NCI-H2107 treated with DMSO at 0.1 percent for 48 hours (cell line): ENCODE measurements around the gene QSER1.
A peak's percentile ranks its signal among the peaks of the same experiment; 100 is the strongest.
"Not testable (repeated sequence)": the region's sequence is repeated elsewhere in the genome, so short reads cannot be mapped to it uniquely, and the experiment has no call there.

ENCODE experiments used
- DNase-seq: peaks from one replicate; lab custom pipeline; 2025; ENCODE audit not compliant: unreplicated experiment; lab: John Stamatoyannopoulos, UW

The QSER1 gene

GRCh38 chr11:32991898-32992297, 99.3 kb downstream of the QSER1 start:
- DNase-seq = no peak

DNA sequence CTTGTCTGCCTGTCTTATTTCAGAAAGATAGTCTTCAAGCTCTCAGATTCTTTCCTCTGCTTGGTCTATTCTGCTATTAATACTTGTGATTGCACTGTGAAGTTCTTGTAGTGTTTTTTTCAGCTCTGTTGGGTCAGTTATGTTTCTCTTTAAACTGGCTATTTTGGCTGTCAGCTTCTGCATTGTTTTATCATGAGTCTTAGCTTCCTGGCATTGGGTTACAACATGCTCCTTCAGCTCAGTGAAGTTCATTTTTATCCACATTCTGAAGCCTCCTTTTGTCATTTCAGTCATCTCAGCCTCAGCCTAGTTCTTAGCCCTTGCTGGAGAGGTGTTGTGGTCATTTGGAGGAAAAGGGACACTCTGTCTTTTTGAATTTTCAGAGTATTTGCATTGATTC, 107.6 kb downstream of the QSER1 start:
- no peak for DNase-seq

DNA sequence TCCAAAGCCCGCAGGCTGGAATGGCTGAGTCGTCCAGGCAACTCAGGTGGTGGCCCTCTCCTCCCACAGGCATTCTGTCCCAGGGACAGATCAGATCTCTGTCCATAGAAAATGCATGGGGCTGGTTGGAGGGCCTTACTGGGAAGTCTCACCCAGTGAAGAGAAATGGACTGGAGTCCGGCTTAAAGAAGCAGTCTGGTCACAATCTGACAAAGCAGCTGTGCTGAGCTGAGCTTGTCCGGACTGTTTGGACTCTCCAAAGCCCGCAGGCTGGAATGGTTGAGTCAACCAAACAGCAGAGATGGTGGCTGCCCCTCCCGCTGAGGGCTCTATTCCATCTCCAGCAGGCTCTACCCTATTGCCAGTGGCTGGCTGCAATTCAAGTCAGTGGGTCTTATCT, 108.7 kb downstream of the QSER1 start:
- no peak for DNase-seq

DNA sequence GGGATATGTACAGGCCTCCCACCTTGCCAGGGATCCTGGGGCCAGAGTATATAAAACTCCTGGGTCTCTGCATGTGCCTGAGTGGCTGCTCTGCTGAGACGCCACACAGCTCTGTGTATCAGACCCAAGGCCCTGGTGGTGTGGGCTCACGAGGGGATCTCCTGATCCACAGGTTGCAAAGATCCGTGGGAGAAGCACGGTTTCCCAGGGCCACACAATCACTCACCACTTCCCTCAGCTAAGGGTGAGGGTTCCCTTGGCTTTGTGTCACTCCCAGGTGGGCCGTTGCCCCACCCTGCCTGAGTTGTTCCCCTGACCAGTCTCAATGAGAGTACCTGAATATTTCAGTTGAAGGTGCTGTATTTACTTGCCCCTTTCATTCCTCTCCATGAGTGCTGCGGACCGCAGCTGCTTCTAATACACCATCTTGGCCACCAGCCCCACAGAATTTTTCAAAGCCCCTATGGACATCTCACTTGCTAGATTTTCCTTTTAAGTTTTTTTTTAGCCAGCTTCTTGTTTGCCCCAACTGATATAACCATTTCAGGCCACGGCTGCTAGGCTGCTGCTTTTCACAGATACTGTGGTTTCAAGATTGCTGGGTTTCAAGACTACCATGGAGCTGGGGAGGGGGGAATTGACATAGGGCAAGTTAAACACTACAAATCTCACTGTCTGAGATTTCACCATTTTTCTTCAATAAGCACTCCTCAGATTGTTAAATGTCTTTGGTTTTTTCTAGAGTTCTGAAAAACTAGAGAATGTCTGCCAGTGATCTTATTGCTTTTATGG, 109.3 kb downstream of the QSER1 start:
- DNase-seq = no peak

DNA sequence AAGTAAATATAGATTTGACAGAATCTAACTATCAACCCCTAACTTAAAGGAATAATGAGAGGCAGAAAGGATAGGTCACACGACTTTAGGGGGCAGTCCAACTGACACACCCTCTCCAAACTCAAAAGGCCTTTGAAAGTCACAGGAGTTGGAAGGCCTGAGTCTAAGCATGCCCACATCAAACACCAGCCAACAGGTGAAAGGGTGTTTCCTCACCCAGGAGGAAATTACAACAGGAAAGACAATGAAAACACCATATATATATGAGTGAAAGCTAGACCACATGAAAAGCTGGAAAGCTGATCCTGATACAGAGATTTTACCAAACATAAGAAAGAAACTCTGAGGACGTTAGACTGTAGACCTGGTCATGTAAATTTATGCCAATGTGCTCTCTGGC, 112.6 kb downstream of the QSER1 start:
- DNase-seq = no peak

GRCh38 chr11:33006010-33006409, 113.4 kb downstream of the QSER1 start:
- DNase-seq = no peak

- DNase-seq = no peak
Observed at GRCh38 chr11:33013755-33014154, 121.1 kb downstream of the QSER1 start.

DNA sequence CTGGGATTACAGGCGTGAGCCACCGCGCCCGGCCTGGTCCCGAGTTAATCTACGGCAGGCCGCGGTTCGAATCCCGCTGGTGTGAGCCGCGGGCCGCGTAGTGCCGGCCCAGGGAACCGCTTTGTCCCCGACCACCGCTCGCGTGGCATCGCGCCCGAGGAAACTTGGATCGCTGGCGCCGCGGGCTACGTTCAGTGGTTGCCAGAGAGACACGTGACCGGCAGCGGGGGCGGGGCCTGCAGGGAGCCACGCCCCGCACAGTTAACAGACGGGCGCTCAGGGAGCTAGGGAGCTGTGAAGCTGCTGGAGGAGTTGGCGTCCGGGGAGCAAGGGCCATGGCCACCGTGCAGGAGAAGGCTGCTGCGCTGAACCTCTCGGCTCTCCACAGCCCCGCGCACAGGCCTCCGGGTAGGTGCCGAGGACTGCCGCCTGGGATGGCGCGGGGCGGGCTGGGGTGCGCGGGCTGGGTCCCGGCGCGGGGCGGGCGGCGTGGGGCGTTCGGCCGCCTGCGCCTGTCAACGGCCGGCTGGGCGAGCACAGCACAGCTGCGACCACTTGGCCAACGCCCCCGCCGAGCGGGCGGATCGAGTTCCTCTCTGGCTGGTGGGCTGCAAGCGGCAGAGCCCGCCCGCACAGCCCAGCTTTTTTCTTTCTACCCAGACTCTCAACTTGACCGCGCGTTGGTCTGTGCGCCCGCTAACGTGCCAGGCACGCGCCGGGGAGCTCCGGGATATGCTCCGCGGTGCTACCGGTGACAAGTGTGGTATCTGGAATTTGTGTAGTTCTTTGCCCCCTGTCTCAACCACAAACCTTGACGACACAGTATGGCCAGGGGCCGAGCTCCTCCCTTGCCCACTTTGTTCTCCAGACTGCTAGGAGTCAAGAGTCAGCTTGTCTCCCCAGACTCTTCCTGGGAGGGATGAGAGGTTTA, 123.3 kb downstream of the QSER1 start, which contains the start of gene DEPDC7:
Gene DEPDC7 (plus strand): TSS at position 258 of the 931 bp plus-strand sequence. CDS start 78 bp downstream, at position 336.
- peak; percentile 66 for DNase-seq

GRCh38 chr11:33016654-33017053, 124.0 kb downstream of the QSER1 start:
- DNase-seq = no peak

DNA sequence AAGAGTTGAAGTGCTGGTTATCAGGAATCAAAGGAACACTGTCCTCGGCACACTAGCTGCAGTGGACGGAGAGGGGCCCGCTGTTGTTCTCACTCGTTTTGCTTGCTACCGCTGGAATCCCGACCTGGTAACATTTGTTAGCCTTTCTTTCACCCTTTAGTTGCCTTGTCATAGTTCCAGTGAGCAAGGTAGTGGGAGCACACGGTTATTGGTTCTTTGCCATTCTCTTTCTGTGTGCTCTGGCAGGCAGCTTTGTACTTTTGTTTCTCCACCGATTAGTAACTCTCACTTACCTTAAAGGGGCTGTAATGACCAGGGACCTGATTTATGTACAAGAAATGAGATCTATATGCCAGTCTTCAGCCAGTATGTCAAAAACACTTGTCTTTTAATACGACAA, 124.9 kb downstream of the QSER1 start:
- DNase-seq = no peak

GRCh38 chr11:33017965-33018364, 125.4 kb downstream of the QSER1 start:
- no peak for DNase-seq

DNA sequence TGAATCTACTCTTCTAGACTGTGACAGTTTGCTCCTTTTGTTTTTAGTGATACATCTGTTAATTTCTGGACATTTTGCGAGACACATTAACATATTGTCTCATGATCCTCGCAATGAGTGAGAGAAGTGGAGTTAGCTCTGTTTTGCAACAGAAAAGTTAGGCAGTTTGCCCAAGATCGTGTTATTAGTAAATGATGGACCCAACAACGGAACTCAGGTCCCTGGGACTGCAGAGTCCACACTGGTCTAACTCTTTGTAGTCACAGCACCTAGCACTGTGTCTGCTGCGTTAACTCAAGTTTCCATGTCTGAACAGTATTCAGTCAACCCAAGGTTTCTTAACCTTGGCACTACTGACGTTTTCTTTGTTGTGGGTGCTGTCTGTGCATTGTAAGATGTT, 126.2 kb downstream of the QSER1 start:
- no peak for DNase-seq

DNA sequence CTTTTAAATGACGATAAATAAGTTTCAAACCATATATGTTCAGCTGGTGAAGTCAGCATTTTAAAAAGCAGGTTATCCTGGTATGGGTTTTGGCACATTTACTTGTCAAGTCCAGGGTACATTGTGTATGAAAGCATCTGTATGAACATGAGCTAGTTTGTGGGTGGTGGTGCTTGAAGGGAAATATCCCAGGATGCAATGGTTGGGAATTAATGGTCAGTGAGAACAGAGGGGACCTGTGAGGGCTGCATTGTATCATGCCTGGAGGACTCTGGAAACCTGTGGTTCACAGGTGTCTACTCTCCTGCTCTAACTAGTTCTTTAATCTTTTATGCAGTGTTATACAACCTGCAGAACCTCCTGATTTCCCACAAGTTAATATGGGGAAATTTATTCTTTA, 128.9 kb downstream of the QSER1 start:
- no peak for DNase-seq

DNA sequence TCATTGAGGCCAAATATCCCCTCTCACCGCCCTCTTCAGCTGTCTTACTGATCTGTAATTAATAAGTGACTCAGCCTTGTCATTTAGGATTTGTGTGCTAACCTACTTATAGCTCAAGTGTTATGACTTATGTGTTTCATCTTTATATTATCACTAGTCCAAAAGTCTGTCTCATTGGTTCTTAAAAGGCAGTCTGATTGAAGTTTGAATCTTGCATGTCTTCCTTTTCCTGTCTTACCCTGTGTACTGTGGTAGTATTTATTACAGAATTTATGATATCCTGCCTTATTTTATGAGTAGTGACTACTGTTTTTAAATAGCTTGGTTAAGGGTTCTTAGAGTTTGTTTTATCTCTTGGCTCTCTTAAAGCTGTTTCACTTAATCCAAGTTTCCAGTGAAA, 129.3 kb downstream of the QSER1 start:
- DNase-seq = no peak

- DNase-seq = no peak
Observed at GRCh38 chr11:33025339-33025722, 132.7 kb downstream of the QSER1 start.

DNA sequence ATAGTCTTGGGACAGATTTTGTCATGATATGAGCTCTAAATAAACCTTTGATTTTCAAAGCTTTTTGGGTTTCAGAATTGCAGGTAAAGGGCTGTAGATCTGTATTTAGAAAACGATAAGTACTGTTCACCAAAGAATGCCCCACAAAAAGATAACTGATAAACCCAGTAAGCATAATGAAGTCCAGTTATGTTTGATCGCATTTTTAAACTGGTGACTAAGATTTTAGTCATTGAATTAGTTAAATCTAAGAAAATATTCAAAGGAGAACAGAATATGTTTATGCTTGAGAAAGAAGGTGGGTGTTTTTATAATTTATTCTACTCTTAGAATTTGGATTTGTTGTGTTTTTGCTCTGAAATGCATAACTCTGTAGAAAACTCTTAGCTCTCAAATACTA, 134.6 kb downstream of the QSER1 start:
- DNase-seq = no peak

DNA sequence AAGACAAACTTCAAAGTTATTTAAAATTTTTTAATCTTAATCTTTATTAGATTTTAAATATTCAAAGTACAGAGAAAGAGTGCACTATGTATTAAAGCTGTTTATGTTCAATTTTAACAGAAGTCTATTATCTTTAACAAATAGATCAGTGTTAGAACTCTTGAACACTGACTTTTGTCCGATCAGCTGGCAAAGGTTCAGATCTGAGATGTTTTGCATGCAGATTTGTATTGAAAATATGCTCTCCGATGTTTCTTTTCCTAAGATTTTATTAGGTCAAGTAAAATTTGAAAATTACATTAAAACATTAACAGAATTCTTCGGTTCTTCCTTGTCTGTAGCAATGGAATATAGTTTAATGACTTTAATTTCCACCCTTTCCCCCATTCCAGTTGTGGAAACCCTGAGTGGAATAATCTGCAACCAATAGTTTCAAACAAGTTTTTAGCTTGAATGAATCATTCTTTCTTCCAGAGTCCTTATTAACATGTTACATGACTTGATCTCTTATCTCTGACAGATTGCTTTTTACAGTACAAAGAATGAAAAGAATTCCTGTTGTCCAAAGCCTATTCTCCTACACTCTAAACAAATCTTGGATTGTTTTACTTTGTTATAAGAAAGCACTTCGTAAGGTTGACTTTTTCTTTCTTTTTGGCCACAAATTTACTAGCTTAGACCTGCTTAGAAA, 135.4 kb downstream of the QSER1 start:
- DNase-seq = no peak

- DNase-seq = no peak
Observed at GRCh38 chr11:33028537-33028914, 135.9 kb downstream of the QSER1 start.

DNA sequence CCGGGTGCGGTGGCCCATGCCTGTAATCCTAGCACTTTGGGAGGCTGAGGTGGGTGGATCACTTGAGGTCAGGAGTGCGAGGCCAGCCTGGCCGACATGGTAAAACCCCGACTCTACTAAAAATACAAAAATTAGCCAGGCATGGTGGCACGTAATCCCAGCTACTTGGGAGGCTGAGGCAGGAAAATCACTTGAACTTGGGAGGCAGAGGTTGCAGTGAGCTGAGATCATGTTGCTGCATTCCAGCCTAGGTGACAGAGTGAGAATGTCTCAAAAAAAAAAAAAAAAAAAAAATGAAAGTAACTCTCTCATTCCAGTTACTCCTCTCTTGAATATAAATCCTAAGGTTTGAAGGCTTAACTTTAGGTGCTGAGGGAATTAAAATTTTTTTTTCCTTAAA, 136.6 kb downstream of the QSER1 start:
- not testable (repeated sequence) for DNase-seq
